NB4 (cell line): Measurements from ENCODE around the gene FANCI.

ENCODE experiments used
- MAX ChIP-seq: IDR thresholded peaks from 2 replicates; pipeline ENCODE4 v1.6.1; 2011; ENCODE audit warnings: low read depth, low read length
- POLR2A ChIP-seq: IDR thresholded peaks from 2 replicates; pipeline ENCODE4 v1.6.1; 2011; ENCODE audit warnings: mild to moderate bottlenecking; ENCODE audit not compliant: insufficient read length; ENCODE audit errors: extremely low read depth
- TF ChIP-seq, protein P1 (sequence below): IDR thresholded peaks from one replicate; pipeline ENCODE4 v1.5.1; 2012; ENCODE audit warnings: low read depth, low read length

- TF ChIP-seq, protein P1, sequence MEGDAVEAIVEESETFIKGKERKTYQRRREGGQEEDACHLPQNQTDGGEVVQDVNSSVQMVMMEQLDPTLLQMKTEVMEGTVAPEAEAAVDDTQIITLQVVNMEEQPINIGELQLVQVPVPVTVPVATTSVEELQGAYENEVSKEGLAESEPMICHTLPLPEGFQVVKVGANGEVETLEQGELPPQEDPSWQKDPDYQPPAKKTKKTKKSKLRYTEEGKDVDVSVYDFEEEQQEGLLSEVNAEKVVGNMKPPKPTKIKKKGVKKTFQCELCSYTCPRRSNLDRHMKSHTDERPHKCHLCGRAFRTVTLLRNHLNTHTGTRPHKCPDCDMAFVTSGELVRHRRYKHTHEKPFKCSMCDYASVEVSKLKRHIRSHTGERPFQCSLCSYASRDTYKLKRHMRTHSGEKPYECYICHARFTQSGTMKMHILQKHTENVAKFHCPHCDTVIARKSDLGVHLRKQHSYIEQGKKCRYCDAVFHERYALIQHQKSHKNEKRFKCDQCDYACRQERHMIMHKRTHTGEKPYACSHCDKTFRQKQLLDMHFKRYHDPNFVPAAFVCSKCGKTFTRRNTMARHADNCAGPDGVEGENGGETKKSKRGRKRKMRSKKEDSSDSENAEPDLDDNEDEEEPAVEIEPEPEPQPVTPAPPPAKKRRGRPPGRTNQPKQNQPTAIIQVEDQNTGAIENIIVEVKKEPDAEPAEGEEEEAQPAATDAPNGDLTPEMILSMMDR = no peak
- TF ChIP-seq POLR2A (no peak), MAX (no peak)
Observed at GRCh38 chr15:89217031-89217430, 26.7 kb upstream of the FANCI start.
